MM.1S (cell line): ENCODE data around the gene GNAL.

Source experiments
- EZH2 ChIP-seq: fragments of 300-600 bp; sonication (generic); optimal IDR thresholded peaks from 2 replicates; pipeline ENCODE3; 2017; ENCODE audit warnings: low read depth, mild to moderate bottlenecking, antibody characterized with exemption, low read length, mixed read lengths
- EZH2phosphoT487 ChIP-seq: fragments of 300-600 bp; sonication (generic); IDR thresholded peaks from 2 replicates; pipeline ENCODE4 v1.6.1; 2018; ENCODE audit warnings: antibody characterized with exemption, low read length
- TF ChIP-seq, protein P1 (sequence below): fragments of 300-600 bp; sonication (generic); IDR thresholded peaks from 2 replicates; pipeline ENCODE4 v1.5.1; 2016; ENCODE audit warnings: antibody characterized with exemption, low read length, mixed read lengths

DNA sequence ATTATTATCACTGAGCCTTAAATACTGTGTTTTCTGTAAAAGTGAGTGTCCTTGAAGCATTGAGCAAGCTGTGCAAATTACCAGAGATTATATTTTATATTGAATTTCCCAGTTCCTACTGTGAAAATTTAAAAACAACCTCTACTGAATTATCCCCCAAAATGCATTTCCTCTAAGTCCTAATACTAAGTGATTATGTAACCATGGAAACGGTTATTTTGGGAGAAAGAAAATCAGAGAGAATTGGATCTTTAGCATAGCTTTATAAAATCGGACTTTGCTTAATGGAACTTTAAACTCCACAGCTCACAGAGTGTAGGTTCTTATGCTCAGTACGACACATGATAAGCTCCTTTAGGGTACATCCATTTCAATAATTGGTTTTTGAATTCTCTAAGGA, 142.9 kb downstream of the GNAL start:
- TF ChIP-seq, protein P1, sequence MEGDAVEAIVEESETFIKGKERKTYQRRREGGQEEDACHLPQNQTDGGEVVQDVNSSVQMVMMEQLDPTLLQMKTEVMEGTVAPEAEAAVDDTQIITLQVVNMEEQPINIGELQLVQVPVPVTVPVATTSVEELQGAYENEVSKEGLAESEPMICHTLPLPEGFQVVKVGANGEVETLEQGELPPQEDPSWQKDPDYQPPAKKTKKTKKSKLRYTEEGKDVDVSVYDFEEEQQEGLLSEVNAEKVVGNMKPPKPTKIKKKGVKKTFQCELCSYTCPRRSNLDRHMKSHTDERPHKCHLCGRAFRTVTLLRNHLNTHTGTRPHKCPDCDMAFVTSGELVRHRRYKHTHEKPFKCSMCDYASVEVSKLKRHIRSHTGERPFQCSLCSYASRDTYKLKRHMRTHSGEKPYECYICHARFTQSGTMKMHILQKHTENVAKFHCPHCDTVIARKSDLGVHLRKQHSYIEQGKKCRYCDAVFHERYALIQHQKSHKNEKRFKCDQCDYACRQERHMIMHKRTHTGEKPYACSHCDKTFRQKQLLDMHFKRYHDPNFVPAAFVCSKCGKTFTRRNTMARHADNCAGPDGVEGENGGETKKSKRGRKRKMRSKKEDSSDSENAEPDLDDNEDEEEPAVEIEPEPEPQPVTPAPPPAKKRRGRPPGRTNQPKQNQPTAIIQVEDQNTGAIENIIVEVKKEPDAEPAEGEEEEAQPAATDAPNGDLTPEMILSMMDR = no peak
- TF ChIP-seq EZH2 (no peak), EZH2phosphoT487 (no peak)
